DOHH2 (cell line): Measurements from ENCODE around the gene PPARD.

Experiments used
- H3F3A ChIP-seq: fragments of 200-600 bp; sonication (generic), shearing (Covaris generic); 2 replicates; pipeline ENCODE4 v1.6.0; 2016; ENCODE audit warnings: antibody characterized with exemption, mild to moderate bottlenecking; ENCODE audit not compliant: control insufficient read depth, insufficient read depth
- H3K27ac ChIP-seq: fragments of 200-600 bp; sonication (generic); 2 replicates; pipeline ENCODE4 v1.5.1; 2014; ENCODE audit warnings: low read depth, mild to moderate bottlenecking, low read length, moderate library complexity
- H3K27me3 ChIP-seq: fragments of 200-600 bp; sonication (generic); 2 replicates; pipeline ENCODE4 v1.6.1; 2014; ENCODE audit warnings: mild to moderate bottlenecking, low read length, mixed read lengths; ENCODE audit not compliant: control insufficient read depth
- H3K36me3 ChIP-seq: fragments of 200-600 bp; sonication (generic); 2 replicates; pipeline ENCODE4 v1.6.1; 2014; ENCODE audit warnings: mild to moderate bottlenecking, low read length, moderate library complexity, mixed read lengths; ENCODE audit not compliant: control insufficient read depth
- H3K4me1 ChIP-seq: fragments of 200-600 bp; sonication (generic); 2 replicates; pipeline ENCODE4 v1.6.1; 2014; ENCODE audit warnings: mild to moderate bottlenecking, low read length, mixed read lengths; ENCODE audit not compliant: control insufficient read depth
- H3K4me2 ChIP-seq: fragments of 200-600 bp; sonication (generic); 2 replicates; pipeline ENCODE4 v1.6.0; 2014; ENCODE audit warnings: mild to moderate bottlenecking, low read length, moderate library complexity
- H3K4me3 ChIP-seq: fragments of 200-600 bp; sonication (generic); 2 replicates; pipeline ENCODE4 v1.5.1; 2014; ENCODE audit warnings: mild to moderate bottlenecking, low read length, mixed read lengths
- H3K79me2 ChIP-seq: fragments of 200-600 bp; sonication (generic); 2 replicates; pipeline ENCODE4 v1.6.1; 2014; ENCODE audit warnings: mild to moderate bottlenecking, low read length, mixed read lengths; ENCODE audit not compliant: control insufficient read depth
- H3K9me2 ChIP-seq: fragments of 200-600 bp; sonication (generic); replicated peaks from 2 replicates; pipeline ENCODE4 v1.6.1; 2014; ENCODE audit warnings: mild to moderate bottlenecking, low read length, mixed read lengths; ENCODE audit not compliant: control insufficient read depth
- H3K9me3 ChIP-seq: fragments of 200-600 bp; sonication (generic); 2 replicates; pipeline ENCODE4 v1.6.1; 2014; ENCODE audit warnings: antibody characterized with exemption, low read length, mixed read lengths; ENCODE audit not compliant: control insufficient read depth, insufficient read depth
- H4K20me1 ChIP-seq: fragments of 200-600 bp; sonication (generic); 2 replicates; pipeline ENCODE4 v1.6.0; 2014; ENCODE audit warnings: low read depth, mild to moderate bottlenecking, antibody characterized with exemption, low read length, moderate library complexity; ENCODE audit not compliant: control insufficient read depth, insufficient read depth
- CTCF ChIP-seq: fragments of 200-600 bp; sonication (generic); IDR thresholded peaks from one replicate; pipeline ENCODE4 v1.5.1; 2014; ENCODE audit warnings: antibody characterized with exemption, mild to moderate bottlenecking, low read depth, low read length; ENCODE audit not compliant: poor library complexity, severe bottlenecking
- EZH2phosphoT487 ChIP-seq: fragments of 200-600 bp; sonication (generic); IDR thresholded peaks from 2 replicates; pipeline ENCODE4 v1.6.1; 2017; ENCODE audit warnings: borderline replicate concordance, mild to moderate bottlenecking, antibody characterized with exemption, low read length, moderate library complexity, mixed read lengths

The PPARD gene

GRCh38 chr6:35381132-35381531 lies 38.8 kb downstream of the PPARD start:
- Histone ChIP-seq H4K20me1 (no peaks in the 10 kb centered on the region), H3K36me3 (no peaks in the 10 kb centered on the region), H3F3A (no peaks in the 10 kb centered on the region), H3K9me2 (no peaks in the 10 kb centered on the region), H3K9me3 (peaks cover 3% of the 10 kb centered on the region; the same call in 1 of the 2 replicates), H3K4me1 (peaks cover 9% of the 10 kb centered on the region), H3K27me3 (no peaks in the 10 kb centered on the region), H3K4me2 (no peak overlapping the region), H3K27ac (no peak overlapping the region), H3K4me3 (no peak overlapping the region), H3K79me2 (0 out of 2 replicates have a peak, but pooled peaks cover 2% of the 10 kb centered on the region)
- TF ChIP-seq CTCF (no peak), EZH2phosphoT487 (no peak)

- H3K4me2 ChIP-seq: no peak overlapping the region
- H3K36me3 ChIP-seq: no peaks in the 10 kb centered on the region
- H3K4me3 ChIP-seq: no peak overlapping the region
- H3K9me3 ChIP-seq: peaks cover 3% of the 10 kb centered on the region; the same call in 1 of the 2 replicates
- H3K27ac ChIP-seq: no peak overlapping the region
- no peaks in the 10 kb centered on the region for H3K27me3 ChIP-seq
- TF ChIP-seq CTCF (no peak), EZH2phosphoT487 (no peak)
- H4K20me1 ChIP-seq: no peaks in the 10 kb centered on the region
- peaks cover 7% of the 10 kb centered on the region for H3F3A ChIP-seq
- H3K4me1 ChIP-seq: peaks cover 15% of the 10 kb centered on the region
- no peaks in the 10 kb centered on the region for H3K79me2 ChIP-seq
- no peaks in the 10 kb centered on the region for H3K9me2 ChIP-seq
These were observed 39.7 kb downstream of the PPARD start for GRCh38 chr6:35382015-35382414.

GRCh38 chr6:35385457-35386202 lies 43.3 kb downstream of the PPARD start:
- no peak overlapping the region for H3K4me2 ChIP-seq
- H3K9me2 ChIP-seq: no peaks in the 10 kb centered on the region
- H3K9me3 ChIP-seq: peaks cover 3% of the 10 kb centered on the region; the same call in 1 of the 2 replicates
- no peaks in the 10 kb centered on the region for H3K36me3 ChIP-seq
- peaks cover 17% of the 10 kb centered on the region for H3F3A ChIP-seq
- peaks cover 29% of the 10 kb centered on the region for H3K4me1 ChIP-seq
- H4K20me1 ChIP-seq: no peaks in the 10 kb centered on the region
- no peak overlapping the region for H3K4me3 ChIP-seq
- no peak for TF ChIP-seq CTCF
- no peak for TF ChIP-seq EZH2phosphoT487
- H3K79me2 ChIP-seq: no peaks in the 10 kb centered on the region
- H3K27ac ChIP-seq: no peak overlapping the region
- no peaks in the 10 kb centered on the region for H3K27me3 ChIP-seq
